GM04503 (cell line): ENCODE measurements around the gene TRAF3IP1.
"Not testable (repeated sequence)": the region's sequence is repeated elsewhere in the genome, so short reads cannot be mapped to it uniquely, and the experiment has no call there.

Experiments
- DNase-seq: peaks from one replicate; pipeline ENCODE4 v3.0.0-alpha.2; 2012; ENCODE audit warnings: low read depth

TRAF3IP1 gene

DNA sequence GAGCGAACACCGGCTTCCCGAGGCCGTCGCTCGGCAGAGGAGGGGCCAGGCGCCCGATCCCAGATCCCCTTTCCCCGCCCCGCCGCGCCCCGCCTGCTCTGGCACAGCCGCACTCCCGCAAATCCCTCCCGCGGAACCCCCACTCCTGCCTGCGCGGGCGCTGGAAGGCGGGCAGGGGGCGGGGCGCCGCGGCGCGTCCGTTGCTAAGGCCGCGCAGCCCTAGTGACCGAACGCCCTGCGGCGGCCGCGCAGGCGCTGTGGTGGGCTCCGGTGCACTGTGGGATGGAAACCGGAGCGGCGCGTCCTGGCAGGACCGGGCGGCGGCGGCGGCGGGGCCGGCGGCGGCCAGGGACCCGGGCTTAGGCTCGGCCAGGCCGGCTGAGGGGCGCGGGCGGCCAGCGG is at the start of gene TRAF3IP1:
Gene TRAF3IP1 (plus strand): TSS at position 273 of the 402 bp plus-strand sequence. CDS start 145 bp downstream, outside the sequence.
- peak; percentile 41 for DNase-seq

GRCh38 chr2:238270606-238271005 is 49.7 kb upstream of the TRAF3IP1 start:
- no peak for DNase-seq

DNA sequence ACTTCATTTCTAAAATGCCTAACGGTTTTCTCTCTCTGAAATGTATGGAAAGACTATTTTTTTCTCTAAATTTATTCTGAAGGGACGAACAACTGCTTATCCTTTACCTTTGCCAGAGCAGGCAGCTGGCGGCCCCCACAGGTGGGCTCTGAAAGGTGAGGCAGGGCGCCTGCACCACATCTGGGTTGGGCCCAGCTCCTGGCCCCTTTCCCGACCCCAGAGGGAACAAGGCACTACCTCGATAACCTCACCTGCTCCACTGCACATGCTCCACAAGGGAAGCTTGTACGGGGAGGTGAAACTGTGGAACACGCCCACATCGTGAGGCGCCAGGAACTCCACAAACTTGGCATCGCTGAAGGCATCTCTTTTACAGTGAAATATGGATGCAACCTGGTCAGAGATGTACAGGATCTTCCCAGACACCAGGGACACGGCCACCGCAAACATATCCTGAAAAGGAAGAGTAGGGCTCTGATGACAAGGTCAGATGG is 49.2 kb upstream of the TRAF3IP1 start:
- DNase-seq, result no peak

DNA sequence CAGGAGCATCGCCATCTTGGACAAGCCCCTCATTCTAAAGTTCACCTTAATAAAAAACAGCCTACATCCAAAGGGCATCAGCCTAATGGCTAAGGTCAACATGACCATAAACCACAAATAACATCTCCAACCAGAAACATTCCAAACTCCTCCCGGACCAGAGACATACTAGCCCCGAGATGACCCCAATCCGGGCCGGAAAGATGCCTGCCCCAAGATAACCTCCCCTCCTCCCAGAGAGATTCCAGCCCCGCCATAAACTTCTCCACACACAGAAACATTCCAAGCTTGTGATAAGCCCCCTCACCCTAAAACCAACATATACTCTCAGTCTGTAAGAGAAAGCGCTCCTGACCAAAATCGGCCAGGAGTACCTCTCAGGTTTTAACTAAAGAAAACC is 48.6 kb upstream of the TRAF3IP1 start:
- not testable (repeated sequence) for DNase-seq

DNA sequence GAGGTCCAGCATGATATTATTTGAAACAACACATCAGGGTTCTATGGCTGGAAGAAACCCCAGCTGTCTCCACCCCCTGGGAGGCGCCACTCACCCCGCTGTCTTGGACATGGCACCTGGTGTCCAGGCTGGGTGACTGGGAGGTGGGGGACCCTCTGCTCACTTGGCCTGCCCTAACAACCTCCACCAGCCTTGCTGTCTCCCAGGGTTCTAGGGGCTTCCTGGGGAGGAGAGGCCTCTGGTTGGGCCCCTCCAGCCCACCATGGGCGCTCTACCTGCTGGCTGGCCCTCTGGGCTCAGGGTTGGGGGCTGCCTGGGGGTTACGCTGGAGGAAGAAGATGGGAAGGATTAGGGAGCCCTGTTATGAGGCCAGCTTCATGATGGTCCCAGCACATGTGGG is 48.2 kb upstream of the TRAF3IP1 start:
- no peak for DNase-seq

- DNase-seq, result not testable (repeated sequence)
Observed at GRCh38 chr2:238273433-238273832, 46.9 kb upstream of the TRAF3IP1 start.

DNA sequence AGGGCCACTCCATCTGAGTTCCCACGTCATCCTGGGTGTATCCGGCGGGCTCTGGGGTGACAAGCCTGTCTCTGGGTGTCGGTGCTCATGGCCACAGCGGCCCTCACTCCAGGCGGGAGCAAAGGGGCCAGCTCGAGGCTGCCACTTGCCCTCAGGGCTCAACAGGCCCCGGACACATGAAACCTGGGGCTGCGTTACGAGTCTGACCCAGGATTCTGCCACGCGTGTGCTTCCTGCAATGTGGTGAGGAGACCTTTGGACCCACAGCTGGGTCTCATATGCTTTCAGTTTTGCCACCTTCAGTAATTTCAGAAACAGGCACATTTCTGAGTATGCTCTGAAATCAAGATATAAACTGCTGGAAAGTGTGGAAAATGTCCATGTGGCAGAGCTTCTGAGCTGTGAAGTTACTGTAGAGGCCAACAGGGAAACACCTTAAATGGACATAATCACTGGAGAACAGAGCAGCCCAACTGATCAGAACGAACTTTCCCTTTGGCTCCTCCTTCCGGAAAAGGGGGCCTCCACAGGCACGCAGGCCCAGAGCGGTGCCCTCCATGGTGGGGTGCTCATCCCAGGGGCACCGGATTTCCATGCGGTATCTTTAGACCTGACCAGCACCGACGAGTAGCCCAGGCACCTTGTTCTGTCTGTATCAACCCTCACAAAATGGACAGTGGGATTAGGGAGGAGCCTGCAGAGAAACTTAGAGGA is 46.0 kb upstream of the TRAF3IP1 start:
- no peak for DNase-seq

- no peak for DNase-seq
Observed at GRCh38 chr2:238277695-238278094, 42.6 kb upstream of the TRAF3IP1 start.

DNA sequence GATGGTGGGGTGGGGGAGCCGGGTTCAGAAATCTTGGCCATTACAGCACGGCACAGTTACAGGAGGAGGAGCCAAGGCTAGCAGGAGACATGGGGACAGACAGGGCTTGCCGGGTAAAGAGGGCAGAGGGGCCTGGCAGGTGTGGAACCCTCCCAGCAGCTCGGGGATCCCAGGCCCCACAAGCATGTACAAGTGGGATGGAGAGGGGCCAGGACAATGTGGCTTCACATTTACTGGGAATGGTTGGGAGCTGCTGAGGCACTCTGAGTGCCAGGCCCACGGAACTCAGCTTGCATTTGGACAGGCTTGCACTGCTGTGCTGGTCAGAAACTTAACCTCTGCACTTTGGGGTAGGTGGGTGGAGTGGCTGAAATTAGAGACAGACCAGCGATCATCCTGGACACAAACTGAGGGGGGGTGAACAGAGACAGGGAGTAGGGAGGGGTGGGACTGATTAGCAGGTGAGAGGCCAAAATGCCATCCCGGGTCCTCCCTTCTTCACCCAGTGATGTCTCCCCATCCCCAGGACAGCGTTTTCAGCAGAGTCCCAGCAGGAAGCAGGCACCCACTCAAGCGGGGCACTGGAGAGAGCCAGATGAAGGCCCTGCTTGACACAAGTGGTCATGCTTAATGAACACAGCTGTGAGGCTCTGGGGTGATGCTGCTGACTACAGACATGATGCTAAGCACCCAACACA is 41.5 kb upstream of the TRAF3IP1 start:
- DNase-seq, result no peak

DNA sequence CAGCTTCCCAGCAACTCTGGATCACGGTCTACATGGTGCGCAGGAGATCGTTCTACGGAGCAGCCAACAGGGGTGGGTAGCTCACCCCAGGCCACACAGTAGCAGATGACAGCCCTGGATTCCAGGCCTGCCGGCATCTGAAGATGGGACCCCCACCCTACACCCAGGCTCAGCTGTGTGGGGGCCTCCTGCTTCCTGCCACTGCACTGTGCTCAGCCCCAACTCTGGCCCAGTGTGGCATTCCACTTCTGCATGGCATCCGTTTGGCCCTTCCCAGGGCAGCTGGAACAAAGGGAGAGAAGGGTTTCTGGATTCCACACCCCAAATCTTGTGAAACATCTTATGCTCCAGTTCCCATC is 41.0 kb upstream of the TRAF3IP1 start:
- DNase-seq, result no peak

DNA sequence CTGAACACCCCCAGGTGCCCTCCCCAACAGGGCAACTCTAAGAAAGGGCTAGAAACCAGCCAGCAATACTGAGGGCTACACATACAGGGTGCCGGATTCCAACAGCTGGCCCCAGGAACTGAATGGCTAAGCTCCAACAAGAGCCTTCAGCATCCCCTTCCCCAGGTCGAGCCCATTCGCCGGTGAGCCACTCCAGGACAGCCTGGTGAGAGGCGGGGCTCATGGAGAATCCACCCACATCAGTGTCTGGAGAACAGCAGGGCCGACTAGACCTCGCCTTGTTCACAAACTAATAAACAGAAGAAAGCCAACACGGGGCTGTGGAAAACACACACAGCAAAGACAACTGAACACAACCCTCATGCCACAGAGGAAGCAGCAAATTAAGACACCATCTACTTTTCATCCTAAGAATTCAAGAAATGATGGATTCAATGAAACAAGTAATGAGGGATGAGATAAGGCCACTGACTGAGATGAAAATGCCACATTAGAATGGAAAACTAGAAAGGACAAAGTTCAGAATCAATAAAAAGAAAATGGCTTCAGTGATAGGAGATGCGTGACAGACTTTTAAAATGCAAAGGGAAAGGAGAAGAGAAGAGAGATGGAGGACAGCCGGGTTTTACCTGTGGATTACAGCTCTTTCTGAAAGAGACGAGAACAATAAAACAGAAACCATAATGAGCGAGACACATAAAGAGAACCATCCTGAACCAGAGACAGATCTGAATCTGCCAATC is 40.1 kb upstream of the TRAF3IP1 start:
- DNase-seq, result no peak

GRCh38 chr2:238281826-238282480 is 38.4 kb upstream of the TRAF3IP1 start:
- no peak for DNase-seq

- DNase-seq, result no peak
Observed at GRCh38 chr2:238282861-238283738, 37.2 kb upstream of the TRAF3IP1 start.

DNA sequence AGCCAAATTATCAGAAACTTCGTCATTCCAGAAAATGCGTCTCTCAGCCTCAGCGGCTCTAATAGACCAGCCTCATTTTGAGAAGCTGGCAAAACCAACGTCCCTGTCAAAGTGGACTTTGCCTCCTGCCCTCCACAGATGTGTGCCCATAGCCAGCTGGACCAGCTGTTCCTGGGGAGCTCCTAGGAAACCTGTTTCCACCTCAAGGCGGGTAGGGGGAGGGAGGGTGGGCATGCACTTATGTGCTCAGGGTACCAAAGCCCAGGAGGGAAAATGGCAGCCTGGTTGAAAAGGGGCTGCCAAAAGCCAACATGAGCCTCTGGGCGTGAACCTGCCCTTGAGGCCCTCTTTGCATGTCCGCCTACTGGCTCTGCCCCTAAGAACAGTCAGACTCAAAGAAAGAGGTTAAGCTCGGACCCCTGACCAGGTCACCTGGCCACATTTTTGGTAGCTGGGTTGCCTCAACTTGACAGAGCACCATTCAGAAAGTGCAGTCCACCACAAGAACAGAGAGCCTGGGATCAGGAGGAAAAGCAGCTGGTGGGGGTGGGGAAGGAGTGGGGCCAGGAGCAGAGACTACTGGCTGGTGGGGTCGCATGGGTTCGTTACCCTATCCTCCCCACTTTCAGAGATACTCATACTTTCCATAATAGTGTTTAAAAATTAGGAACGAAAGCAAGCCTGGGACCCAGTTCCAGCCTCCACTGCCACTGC is 35.4 kb upstream of the TRAF3IP1 start:
- no peak for DNase-seq

DNA sequence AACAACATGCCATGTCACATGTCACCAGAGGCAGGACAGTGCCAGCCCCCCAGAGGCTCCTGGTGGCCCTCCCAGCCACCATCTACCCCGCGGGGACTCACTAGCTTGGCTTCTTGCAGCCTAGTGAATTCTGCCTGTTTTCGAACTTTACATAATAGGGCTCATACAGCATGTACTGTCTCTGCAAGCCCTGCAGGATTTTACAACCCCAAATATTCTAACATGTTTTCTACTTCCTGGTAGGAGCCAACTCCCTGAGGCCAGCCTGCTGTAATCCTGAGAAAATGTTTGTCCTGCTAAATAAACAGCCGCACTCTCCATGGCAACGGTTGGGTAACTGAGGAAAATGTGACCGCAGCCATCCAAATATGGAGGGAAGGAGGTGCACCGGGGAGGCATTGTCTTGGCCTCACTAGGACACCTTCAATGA is 34.6 kb upstream of the TRAF3IP1 start:
- peak; percentile 98 for DNase-seq

DNA sequence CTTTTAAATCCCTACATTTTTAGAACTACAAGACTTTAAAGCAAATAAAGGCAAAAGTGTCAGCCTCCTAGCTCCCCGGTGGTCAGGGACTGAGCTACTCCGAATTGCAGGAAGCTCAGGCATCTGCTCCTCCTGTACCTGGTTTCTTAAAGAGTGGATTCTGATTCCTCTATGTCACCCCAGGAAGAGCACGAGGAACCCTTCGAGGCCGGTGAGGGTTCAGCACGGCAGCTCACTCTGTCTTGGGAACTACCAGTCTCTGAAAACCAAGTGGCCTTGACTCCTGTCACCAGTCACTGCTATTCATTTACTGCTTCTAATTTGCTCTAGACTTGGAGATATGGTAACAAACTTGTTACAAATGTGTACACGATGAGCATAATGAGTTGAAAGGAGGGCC is 34.2 kb upstream of the TRAF3IP1 start:
- no peak for DNase-seq

DNA sequence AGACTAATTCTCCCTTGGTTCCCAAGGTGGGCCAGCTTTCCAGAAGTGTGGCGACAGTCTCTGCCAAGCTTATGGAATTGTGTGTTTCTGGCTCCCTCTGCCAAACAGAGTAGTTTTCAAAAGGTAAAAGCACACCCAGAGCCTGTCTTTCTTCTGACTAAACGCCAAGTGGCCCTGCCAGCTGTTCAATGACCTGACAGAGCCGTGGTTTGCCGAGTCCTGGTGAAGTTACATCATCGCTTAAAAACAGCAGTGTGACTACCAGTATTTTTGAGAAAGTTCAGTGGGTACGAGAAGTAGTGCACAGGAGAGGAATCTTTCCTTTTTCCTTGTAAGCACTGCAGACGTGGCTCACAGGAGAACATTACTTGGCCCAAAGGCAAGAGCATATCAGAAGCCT is 33.8 kb upstream of the TRAF3IP1 start:
- DNase-seq, result peak; percentile 72

DNA sequence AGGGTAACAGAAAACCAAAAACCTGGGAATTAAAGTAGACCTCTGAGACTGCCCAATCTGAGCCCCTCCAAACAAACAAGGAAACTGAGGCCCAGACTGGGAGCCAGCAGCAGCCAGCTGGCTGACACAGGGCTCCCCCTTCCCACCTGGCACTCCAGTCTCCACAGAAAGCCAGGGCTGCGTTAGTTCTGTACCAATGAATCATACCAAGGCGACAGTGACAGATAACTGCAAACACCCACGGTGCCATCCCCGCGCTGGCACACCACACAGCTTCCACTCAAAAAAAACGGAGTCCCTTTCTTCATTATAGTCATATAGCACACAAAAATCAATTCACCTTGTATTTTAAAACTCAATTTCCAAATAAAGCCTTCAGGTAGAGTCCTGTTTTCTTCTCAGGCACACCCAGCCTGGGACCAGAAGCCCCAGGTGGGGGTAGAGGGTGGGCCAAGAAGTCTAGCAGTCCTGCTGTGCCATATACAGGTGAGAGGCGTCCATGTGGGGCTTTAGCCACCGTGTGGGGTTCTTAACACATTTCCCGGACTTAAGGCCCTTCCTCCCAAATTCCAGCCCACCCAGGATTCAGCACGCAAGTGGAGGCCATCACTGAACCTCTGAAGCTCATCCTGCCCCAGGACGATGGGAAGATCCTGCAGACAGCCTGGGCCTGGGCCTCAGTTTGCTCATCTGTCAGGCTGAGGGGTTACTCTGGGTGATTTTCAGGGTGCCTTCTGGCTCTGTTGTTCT is 33.2 kb upstream of the TRAF3IP1 start:
- DNase-seq, result no peak

DNA sequence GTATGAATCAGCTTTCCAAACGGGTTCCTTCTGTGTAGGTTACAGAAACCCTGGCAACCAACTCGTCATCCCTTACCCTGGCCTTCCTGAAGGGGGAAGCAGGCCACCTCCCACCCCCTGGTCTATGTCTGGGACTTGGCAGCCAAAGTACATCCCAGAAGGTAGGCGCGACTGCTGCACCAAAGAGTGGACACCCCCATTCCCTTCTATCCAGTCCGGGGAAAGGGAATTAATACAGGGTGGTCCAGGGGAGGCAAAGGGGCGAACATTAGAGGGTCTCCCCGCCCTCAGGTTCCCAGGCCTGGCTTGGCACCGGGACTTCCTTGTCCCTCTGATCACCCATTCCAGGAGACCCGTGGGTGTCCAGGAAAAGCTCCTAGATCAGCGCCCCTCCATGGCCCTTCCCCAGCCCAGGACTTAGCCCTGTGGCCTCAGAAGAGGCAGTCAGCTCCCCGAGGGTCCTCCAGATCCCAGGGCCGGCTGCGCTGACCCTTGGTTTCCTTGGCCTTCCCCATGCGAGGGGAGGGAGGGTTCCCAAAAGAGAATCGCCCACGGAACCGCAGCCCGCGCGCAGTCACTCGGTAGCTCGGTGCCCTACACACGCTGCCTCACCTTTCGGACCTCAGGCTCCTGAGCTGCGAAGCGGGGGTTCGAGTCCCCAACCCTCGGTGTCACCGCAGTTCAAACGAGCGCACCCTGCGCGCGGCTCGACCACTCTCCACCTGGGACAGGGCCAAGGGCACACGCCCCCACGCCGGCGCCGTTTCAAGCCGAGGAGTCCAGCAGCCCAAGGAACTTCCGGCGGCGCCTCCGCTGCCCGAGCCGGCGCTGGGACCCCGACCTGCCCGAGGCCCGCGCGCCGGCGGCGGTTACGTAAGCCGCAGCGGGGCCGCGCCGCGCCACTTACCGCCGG is 32.3 kb upstream of the TRAF3IP1 start, which contains the start of gene PER2:
Gene PER2 (minus strand): TSS at position 874 of the 913 bp plus-strand sequence. CDS start 10,674 bp downstream, outside the sequence.
- peak; percentile 83 for DNase-seq
